ENCODE measurements around the gene EGF.

DNA sequence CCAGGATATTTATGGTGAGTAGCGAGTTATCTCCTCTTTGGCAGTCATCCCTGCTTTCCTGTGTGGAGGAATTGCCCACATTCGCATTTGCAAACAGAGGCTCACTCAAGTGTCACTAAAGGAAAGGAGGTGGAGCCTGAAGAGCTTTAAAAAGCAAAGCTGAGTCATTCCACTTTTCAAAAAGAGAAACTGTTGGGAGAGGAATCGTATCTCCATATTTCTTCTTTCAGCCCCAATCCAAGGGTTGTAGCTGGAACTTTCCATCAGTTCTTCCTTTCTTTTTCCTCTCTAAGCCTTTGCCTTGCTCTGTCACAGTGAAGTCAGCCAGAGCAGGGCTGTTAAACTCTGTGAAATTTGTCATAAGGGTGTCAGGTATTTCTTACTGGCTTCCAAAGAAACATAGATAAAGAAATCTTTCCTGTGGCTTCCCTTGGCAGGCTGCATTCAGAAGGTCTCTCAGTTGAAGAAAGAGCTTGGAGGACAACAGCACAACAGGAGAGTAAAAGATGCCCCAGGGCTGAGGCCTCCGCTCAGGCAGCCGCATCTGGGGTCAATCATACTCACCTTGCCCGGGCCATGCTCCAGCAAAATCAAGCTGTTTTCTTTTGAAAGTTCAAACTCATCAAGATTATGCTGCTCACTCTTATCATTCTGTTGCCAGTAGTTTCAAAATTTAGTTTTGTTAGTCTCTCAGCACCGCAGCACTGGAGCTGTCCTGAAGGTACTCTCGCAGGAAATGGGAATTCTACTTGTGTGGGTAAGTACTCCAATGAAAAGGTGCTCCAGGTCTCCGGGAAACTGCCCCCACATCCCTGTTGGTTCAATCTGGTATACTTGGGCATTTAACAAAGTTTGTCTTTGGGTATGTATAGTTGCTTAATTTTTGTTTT lies at the start of gene EGF:
- TF ChIP-seq CTCF (conservative IDR thresholded peaks at IDR 0.05; ENCODE audit: low read length), result no peak
- TF ChIP-seq EZH2phosphoT487 (IDR thresholded peaks at IDR 0.05; ENCODE audit: borderline replicate concordance, low read depth, low read length), result no peak

Measured in OCI-LY7 (cell line).